Measurements from ENCODE around the gene RPL31. TPM values are rescaled to one million over a fixed set of nuclear protein-coding genes. Genes with fewer than 3 reads are reported as not detected.

The RPL31 gene
- total RNA-seq, 2 donors from 2014 or later = 1,597 to 1,823 TPM

GRCh38 chr2:100977511-100977910 is 24.6 kb upstream of the RPL31 start:
- no peak for TF ChIP-seq CTCF (conservative IDR thresholded peaks at IDR 0.05)
- H3K4me1 ChIP-seq (ENCODE audit: control insufficient read depth, insufficient read depth, low read length) = no peaks in the 10 kb centered on the region
- peaks cover 1% of the 10 kb centered on the region for H3K4me1 Mint-ChIP-seq
- H3K36me3 ChIP-seq (ENCODE audit: control insufficient read depth, insufficient read depth, low read length) = no peaks in the 10 kb centered on the region
- WGBS, 2 experiments (ENCODE audit: insufficient coverage in 1 of 2, insufficient read length in 1 of 2) = 95 to 100% methylated on average over 4 to 12 of the region's 12 CpGs
- no peak overlapping the region for H3K27ac ChIP-seq (ENCODE audit: low read depth, low read length)
- H3K27me3 ChIP-seq (ENCODE audit: control insufficient read depth, insufficient read depth, low read length, poor library complexity, severe bottlenecking) = no peaks in the 10 kb centered on the region
- H3K4me3 ChIP-seq (ENCODE audit: low read length) = no peak overlapping the region
- DNase-seq = no peak
- H3K27me3 Mint-ChIP-seq (ENCODE audit: insufficient read depth) = no peaks in the 10 kb centered on the region
- no peak overlapping the region for H3K9ac ChIP-seq (ENCODE audit: extremely low read depth, low read length, poor library complexity, severe bottlenecking)
- no peaks in the 10 kb centered on the region for H3K36me3 Mint-ChIP-seq (ENCODE audit: low read depth)
- no peaks in the 10 kb centered on the region for H3K9me3 Mint-ChIP-seq
- no peak overlapping the region for H3K27ac Mint-ChIP-seq
- H3K9me3 ChIP-seq (ENCODE audit: control insufficient read depth, low read length) = no peaks in the 10 kb centered on the region
- H3K4me3 Mint-ChIP-seq = no peak overlapping the region

GRCh38 chr2:100978582-100979191 is 23.4 kb upstream of the RPL31 start:
- WGBS, 2 experiments (ENCODE audit: insufficient coverage in 1 of 2, insufficient read length in 1 of 2) = 91 to 95% methylated on average over 15 to 16 of the region's 16 CpGs
- Histone ChIP-seq H3K9ac (ENCODE audit: extremely low read depth, low read length, poor library complexity, severe bottlenecking) (no peak overlapping the region), H3K9me3 (ENCODE audit: control insufficient read depth, low read length) (no peaks in the 10 kb centered on the region), H3K36me3 (ENCODE audit: control insufficient read depth, insufficient read depth, low read length) (no peaks in the 10 kb centered on the region), H3K27me3 (ENCODE audit: control insufficient read depth, insufficient read depth, low read length, poor library complexity, severe bottlenecking) (no peaks in the 10 kb centered on the region), H3K4me3 (ENCODE audit: low read length) (no peak overlapping the region), H3K4me1 (ENCODE audit: control insufficient read depth, insufficient read depth, low read length) (no peaks in the 10 kb centered on the region), H3K27ac (ENCODE audit: low read depth, low read length) (no peak overlapping the region)
- H3K4me1 Mint-ChIP-seq = peaks cover 1% of the 10 kb centered on the region
- DNase-seq = no peak
- H3K9me3 Mint-ChIP-seq = no peaks in the 10 kb centered on the region
- TF ChIP-seq CTCF (conservative IDR thresholded peaks at IDR 0.05) = no peak
- H3K4me3 Mint-ChIP-seq = no peak overlapping the region
- H3K27ac Mint-ChIP-seq = peak overlapping the region; percentile 14
- no peaks in the 10 kb centered on the region for H3K27me3 Mint-ChIP-seq (ENCODE audit: insufficient read depth)
- no peaks in the 10 kb centered on the region for H3K36me3 Mint-ChIP-seq (ENCODE audit: low read depth)

GRCh38 chr2:100980046-100980445 is 22.0 kb upstream of the RPL31 start:
- Histone ChIP-seq H3K4me1 (ENCODE audit: control insufficient read depth, insufficient read depth, low read length) (no peaks in the 10 kb centered on the region), H3K4me3 (ENCODE audit: low read length) (no peak overlapping the region), H3K9ac (ENCODE audit: extremely low read depth, low read length, poor library complexity, severe bottlenecking) (no peak overlapping the region), H3K36me3 (ENCODE audit: control insufficient read depth, insufficient read depth, low read length) (no peaks in the 10 kb centered on the region), H3K27ac (ENCODE audit: low read depth, low read length) (no peak overlapping the region), H3K27me3 (ENCODE audit: control insufficient read depth, insufficient read depth, low read length, poor library complexity, severe bottlenecking) (no peaks in the 10 kb centered on the region), H3K9me3 (ENCODE audit: control insufficient read depth, low read length) (no peaks in the 10 kb centered on the region)
- WGBS, 2 experiments (ENCODE audit: insufficient coverage in 1 of 2, insufficient read length in 1 of 2) = 86 to 92% methylated on average over 11 of the region's 12 CpGs
- TF ChIP-seq CTCF (conservative IDR thresholded peaks at IDR 0.05) = no peak
- Mint-ChIP-seq H3K27me3 (ENCODE audit: insufficient read depth) (peaks cover 1% of the 10 kb centered on the region), H3K4me1 (peaks cover 1% of the 10 kb centered on the region), H3K9me3 (no peaks in the 10 kb centered on the region), H3K27ac (no peak overlapping the region), H3K36me3 (ENCODE audit: low read depth) (no peaks in the 10 kb centered on the region), H3K4me3 (no peak overlapping the region)
- DNase-seq = no peak

All from endodermal cell (in vitro differentiated cells).